Sigmoid colon (tissue), 7 donors: ENCODE measurements around the gene APPBP2. TPM values are rescaled to one million over a fixed set of nuclear protein-coding genes. Genes with fewer than 3 reads are reported as not detected.

Experiments used
- DNase-seq: peaks from one replicate; pipeline ENCODE4 v3.0.0-alpha.2; 2019
- H3K27ac ChIP-seq, 4 donors: fragments of 200-600 bp; sonication (generic); one replicate each; pipeline ENCODE4 v1.5.1; 2016 to 2019; ENCODE audit warnings: mild to moderate bottlenecking in 1 of 4
- H3K27me3 ChIP-seq, 3 donors: fragments of 200-600 bp; sonication (generic); one replicate each; pipeline ENCODE4 v1.5.1; 2019; ENCODE audit warnings: mild to moderate bottlenecking in 1 of 3
- H3K36me3 ChIP-seq, 4 donors: fragments of 200-600 bp; sonication (generic); one replicate each; pipeline ENCODE4 v1.5.1; 2016 to 2019
- H3K4me1 ChIP-seq, 4 donors: fragments of 200-600 bp; sonication (generic); one replicate each; pipeline ENCODE4 v1.5.1; 2017 to 2019
- H3K4me3 ChIP-seq, 4 donors: fragments of 200-600 bp; sonication (generic); one replicate each; pipeline ENCODE4 v1.5.1; 2017 to 2019; ENCODE audit warnings: mild to moderate bottlenecking in 2 of 4, moderate library complexity in 1 of 4
- H3K9me3 ChIP-seq, 4 donors: fragments of 200-600 bp in 3 of 4; sonication (generic) in 3 of 4; one replicate each; pipeline versions ENCODE4 v1.5.1 to v1.6.1; 2013 to 2019
- CTCF ChIP-seq, 4 experiments: fragments of 450-650 bp in 3 of 4; fragments of 200-600 bp in 1 of 4; IDR thresholded peaks; one replicate each; pipeline ENCODE4 v1.5.1; 2016 to 2019; ENCODE audit warnings: antibody characterized with exemption in 4 of 4, mild to moderate bottlenecking in 3 of 4, moderate library complexity in 2 of 4
- EP300 ChIP-seq, 4 donors: sonication (generic); formaldehyde crosslinking; IDR thresholded peaks; one replicate each; pipeline ENCODE4 v1.6.1; 2017; ENCODE audit warnings: antibody characterized with exemption in 4 of 4
- POLR2A ChIP-seq, 2 donors: fragments of 450-650 bp; IDR thresholded peaks; one replicate each; pipeline ENCODE4 v1.6.1; 2016; ENCODE audit warnings: antibody characterized with exemption in 2 of 2, mild to moderate bottlenecking in 2 of 2, moderate library complexity in 2 of 2
- POLR2AphosphoS5 ChIP-seq, 4 donors: sonication (generic); formaldehyde crosslinking; IDR thresholded peaks; one replicate each; pipeline ENCODE4 v1.6.1; 2017; ENCODE audit warnings: antibody characterized with exemption in 4 of 4
- WGBS, 2 donors: extraction: QIAGEN DNeasy Blood & Tissue Kit; methylation state at CpG; one replicate each; pipeline ENCODE4 v1.1.7; 2013; 5-methylcytosine and 5-hydroxymethylcytosine counted together
- intact Hi-C: fragments of 100-400 bp; cut with DNase I; formaldehyde crosslinking; loops from one replicate; pipeline ENCODE4 v1.15.1; 2023
- polyA plus RNA-seq, 3 donors: library from polyadenylated mRNA; stranded (reverse); fragments of 200-250 nt; gene quantifications; one replicate each; pipeline ENCODE4 v1.2.3, GENCODE V29; 2013
- total RNA-seq, 4 donors: library from RNA; depleted of rRNA; stranded (reverse); fragments of >200 nt; gene quantifications; one replicate each; pipeline ENCODE4 v1.1.0, GENCODE V29; 2016
- donor health status: healthy with polysubstance abuse.
- donor health status: Bipolar disorder and iron deficiency.
- donor health status: healthy.

The APPBP2 gene
- total and polyA plus RNA-seq, 7 donors = 7.9 to 36.0 (median 26.2) TPM

DNA sequence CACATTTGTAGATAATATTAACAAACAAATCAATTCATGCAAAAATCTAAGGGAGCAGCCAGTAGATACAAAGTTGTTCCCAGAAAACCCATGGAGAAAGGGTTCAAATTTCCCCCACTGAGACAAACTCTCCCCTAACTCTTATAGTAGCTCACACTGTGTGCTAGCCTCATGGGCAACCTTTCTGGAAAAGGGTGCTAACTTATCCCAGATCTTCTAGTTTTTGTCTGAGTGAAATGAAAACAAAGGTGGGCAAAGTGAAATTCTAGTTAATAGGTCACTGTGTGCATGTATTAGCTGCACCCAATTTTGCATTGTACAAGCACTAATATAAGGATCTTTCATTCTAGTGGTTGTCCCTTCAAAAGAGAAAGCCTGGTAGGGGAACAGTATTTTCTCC is 124.2 kb downstream of the APPBP2 start:
- H3K4me3 ChIP-seq = no peak overlapping the region
- H3K9me3 ChIP-seq = no peaks in the 10 kb centered on the region
- intact Hi-C loops = no loop called here
- H3K36me3 ChIP-seq = no peaks in the 10 kb centered on the region
- no peak overlapping the region for H3K27ac ChIP-seq
- TF ChIP-seq EP300 (IDR thresholded peaks at IDR 0.05) = no peak
- TF ChIP-seq CTCF (IDR thresholded peaks at IDR 0.05) = no peak
- TF ChIP-seq POLR2AphosphoS5 (IDR thresholded peaks at IDR 0.05) = no peak
- no peak for TF ChIP-seq POLR2A (IDR thresholded peaks at IDR 0.05)
- H3K27me3 ChIP-seq = no peaks in the 10 kb centered on the region
- no peaks in the 10 kb centered on the region for H3K4me1 ChIP-seq
- no peak for DNase-seq

- Histone ChIP-seq H3K27ac (peak overlapping the region in 2 of 4 donors; percentile 32 to 37), H3K4me3 (no peak overlapping the region), H3K27me3 (no peaks in the 10 kb centered on the region), H3K36me3 (no peaks in the 10 kb centered on the region), H3K9me3 (no peaks in the 10 kb centered on the region), H3K4me1 (no peaks in the 10 kb centered on the region)
- no peak for DNase-seq
- intact Hi-C loops = loop anchor here (10.0 kb wide), 2 partner anchors 974 to 1884 kb away; partner anchors contain the start of gene MTMR4
- TF ChIP-seq CTCF (IDR thresholded peaks at IDR 0.05) = no peak
- no peak for TF ChIP-seq EP300 (IDR thresholded peaks at IDR 0.05)
- no peak for TF ChIP-seq POLR2AphosphoS5 (IDR thresholded peaks at IDR 0.05)
- TF ChIP-seq POLR2A (IDR thresholded peaks at IDR 0.05) = no peak
- WGBS, 2 donors = 54 to 83% methylated on average over 3 of the region's 3 CpGs
These were observed 127.6 kb downstream of the APPBP2 start for GRCh38 chr17:60398227-60398959.

DNA sequence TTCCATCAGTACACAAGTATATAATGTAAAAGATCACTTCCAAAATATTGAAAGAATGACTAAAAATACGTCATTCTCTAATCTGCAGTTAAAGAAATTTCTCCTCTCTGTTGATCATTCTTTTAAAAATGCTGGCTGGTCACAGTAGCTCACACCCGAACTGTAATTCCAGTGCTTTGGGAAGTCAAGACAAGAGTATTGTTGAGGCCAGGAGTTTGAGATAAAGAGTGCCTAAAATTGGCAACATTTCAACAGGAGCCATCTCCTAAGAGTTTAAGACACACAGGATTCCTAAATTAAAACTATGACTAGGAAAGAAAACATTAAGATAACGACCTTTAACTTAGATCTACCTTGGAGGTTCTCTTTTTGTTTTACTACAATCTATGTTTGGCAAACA is 129.6 kb downstream of the APPBP2 start:
- H3K4me1 ChIP-seq = peaks cover 0 to 7% (median 0%) of the 10 kb centered on the region in 4 donors
- 55 to 79% methylated on average over 3 of the region's 3 CpGs for WGBS, 2 donors
- no peaks in the 10 kb centered on the region for H3K36me3 ChIP-seq
- no peak for DNase-seq
- no peaks in the 10 kb centered on the region for H3K27me3 ChIP-seq
- no peak overlapping the region for H3K4me3 ChIP-seq
- H3K27ac ChIP-seq = no peak overlapping the region
- H3K9me3 ChIP-seq = no peaks in the 10 kb centered on the region
- TF ChIP-seq POLR2A (IDR thresholded peaks at IDR 0.05) = no peak
- TF ChIP-seq POLR2AphosphoS5 (IDR thresholded peaks at IDR 0.05) = no peak
- no peak for TF ChIP-seq EP300 (IDR thresholded peaks at IDR 0.05)
- TF ChIP-seq CTCF (IDR thresholded peaks at IDR 0.05) = no peak
- intact Hi-C loops = loop anchor here (10.0 kb wide), 2 partner anchors 972 to 1882 kb away; partner anchors contain the start of gene MTMR4

- TF ChIP-seq CTCF (IDR thresholded peaks at IDR 0.05) = no peak
- H3K36me3 ChIP-seq = no peaks in the 10 kb centered on the region
These were observed 130.5 kb downstream of the APPBP2 start for GRCh38 chr17:60395508-60396065.

More at GRCh38 chr17:60395508-60396065, 130.5 kb downstream of the APPBP2 start:
- Histone ChIP-seq H3K4me1 (peaks cover 0 to 10% (median 4%) of the 10 kb centered on the region in 4 donors), H3K27ac (no peak overlapping the region), H3K9me3 (no peaks in the 10 kb centered on the region), H3K27me3 (no peaks in the 10 kb centered on the region), H3K4me3 (no peak overlapping the region)
- WGBS, 2 donors = 76 to 91% methylated on average over 4 of the region's 4 CpGs
- DNase-seq = no peak
- intact Hi-C loops = loop anchor here (10.0 kb wide), 2 partner anchors 971 to 1881 kb away; partner anchors contain the start of gene MTMR4
